Stomach (tissue), 9 donors: ENCODE results near the gene CADM2. TPM values are rescaled to one million over a fixed set of nuclear protein-coding genes. Genes with fewer than 3 reads are reported as not detected.

Source experiments
- DNase-seq, 2 donors: peaks; one replicate each; pipeline versions ENCODE4 v3.0.0 to v3.0.0-alpha.2; 2013 to 2019
- H3K27ac ChIP-seq, 5 donors: fragments of 200-600 bp in 4 of 5; sonication (generic) in 4 of 5; one replicate each; pipeline ENCODE4 v1.5.1; 2013 to 2019; ENCODE audit warnings: mild to moderate bottlenecking in 1 of 5, moderate library complexity in 1 of 5
- H3K27me3 ChIP-seq, 3 donors: fragments of 200-600 bp; sonication (generic); one replicate each; pipeline ENCODE4 v1.5.1; 2017 to 2019; ENCODE audit warnings: mixed run types in 1 of 3
- H3K36me3 ChIP-seq, 4 donors: fragments of 200-600 bp; sonication (generic); 1 replicate in 3 of 4; 2 replicates in 1 of 4; pipeline ENCODE4 v1.5.1; 2016 to 2019
- H3K4me1 ChIP-seq, 4 donors: fragments of 200-600 bp; sonication (generic); one replicate each; pipeline ENCODE4 v1.5.1; 2016 to 2019
- H3K4me3 ChIP-seq, 4 donors: fragments of 200-600 bp; sonication (generic) in 3 of 4; one replicate each; pipeline ENCODE4 v1.5.1; 2016 to 2019; ENCODE audit warnings: mild to moderate bottlenecking in 1 of 4
- H3K9me3 ChIP-seq, 4 donors: fragments of 200-600 bp; sonication (generic); one replicate each; pipeline ENCODE4 v1.5.1; 2016 to 2019
- EP300 ChIP-seq: sonication (generic); formaldehyde crosslinking; IDR thresholded peaks from one replicate; pipeline ENCODE4 v1.6.1; 2017; ENCODE audit warnings: antibody characterized with exemption
- POLR2A ChIP-seq, 4 donors: fragments of 450-650 bp; IDR thresholded peaks; one replicate each; pipeline ENCODE4 v1.6.1; 2016; ENCODE audit warnings: antibody characterized with exemption in 4 of 4, control low read depth in 2 of 4, mild to moderate bottlenecking in 1 of 4, moderate library complexity in 1 of 4
- POLR2AphosphoS5 ChIP-seq, 3 donors: sonication (generic); formaldehyde crosslinking; IDR thresholded peaks; one replicate each; pipeline ENCODE4 v1.6.1; 2016; ENCODE audit warnings: antibody characterized with exemption in 3 of 3
- WGBS, 5 donors: extraction: QIAGEN DNeasy Blood & Tissue Kit in 3 of 5; methylation state at CpG; one replicate each; pipeline versions ENCODE4 v1.1.5 to v1.1.7; 2013 to 2018; 5-methylcytosine and 5-hydroxymethylcytosine counted together
- intact Hi-C: fragments of 100-400 bp; cut with DNase I; formaldehyde crosslinking; loops from one replicate; pipeline ENCODE4 v1.15.1; 2023; ENCODE audit warnings: low total_unique reads
- polyA plus RNA-seq, 3 donors: library from polyadenylated mRNA; stranded (reverse); fragments of 200-250 nt; gene quantifications; one replicate each; pipeline ENCODE4 v1.2.3, GENCODE V29; 2013
- total RNA-seq, 5 donors: library from RNA; depleted of rRNA; stranded (reverse); fragments of >200 nt; gene quantifications; one replicate each; pipeline versions ENCODE4 v1.1.0 to v1.2.3, GENCODE V29; 2014 to 2016
- TF ChIP-seq, protein P1 (sequence below), 7 experiments: fragments of 450-650 bp in 4 of 7; fragments of 200-600 bp in 3 of 7; sonication (generic) in 3 of 7; IDR thresholded peaks; one replicate each; pipeline ENCODE4 v1.5.1; 2016 to 2019; ENCODE audit warnings: antibody characterized with exemption in 7 of 7, control low read depth in 2 of 7, mild to moderate bottlenecking in 1 of 7
- donor health status: healthy with polysubstance abuse.
- donor health status: Bipolar disorder and iron deficiency.
- donor health status: healthy.

The CADM2 gene
- total and polyA plus RNA-seq, 8 donors = 0.29 to 8.1 (median 2.0) TPM; not detected in 1

DNA sequence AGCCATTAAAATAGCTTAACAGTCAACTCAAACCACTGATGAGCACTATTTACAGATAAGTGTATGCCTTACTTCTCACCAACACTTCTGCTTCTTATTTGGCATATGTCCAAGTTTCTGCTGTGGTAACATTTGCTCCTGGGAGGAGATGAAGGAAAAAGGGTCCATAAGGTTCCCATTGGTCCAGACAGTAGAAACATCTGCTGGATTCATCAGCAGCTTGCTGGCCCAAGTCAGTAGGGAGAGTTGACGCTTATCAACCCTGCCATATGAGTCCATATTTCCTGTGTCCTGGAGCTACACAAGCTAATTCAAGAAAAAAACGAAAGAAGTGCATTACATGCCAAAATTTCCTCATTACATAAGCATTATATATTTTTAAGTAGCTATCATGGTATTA, 824.5 kb downstream of the CADM2 start:
- peak in 1 of 2 donors; percentile 22 for DNase-seq
- Histone ChIP-seq H3K4me1 (peaks cover 0 to 13% (median 5%) of the 10 kb centered on the region in 4 donors), H3K27me3 (no peaks in the 10 kb centered on the region), H3K36me3 (no peaks in the 10 kb centered on the region), H3K27ac (no peak overlapping the region), H3K9me3 (no peaks in the 10 kb centered on the region), H3K4me3 (no peak overlapping the region)
- whole genome bisulfite sequencing, 5 donors = 44 to 56% (median 50%) methylated on average over 2 of the region's 2 CpGs
- TF ChIP-seq, protein P1, sequence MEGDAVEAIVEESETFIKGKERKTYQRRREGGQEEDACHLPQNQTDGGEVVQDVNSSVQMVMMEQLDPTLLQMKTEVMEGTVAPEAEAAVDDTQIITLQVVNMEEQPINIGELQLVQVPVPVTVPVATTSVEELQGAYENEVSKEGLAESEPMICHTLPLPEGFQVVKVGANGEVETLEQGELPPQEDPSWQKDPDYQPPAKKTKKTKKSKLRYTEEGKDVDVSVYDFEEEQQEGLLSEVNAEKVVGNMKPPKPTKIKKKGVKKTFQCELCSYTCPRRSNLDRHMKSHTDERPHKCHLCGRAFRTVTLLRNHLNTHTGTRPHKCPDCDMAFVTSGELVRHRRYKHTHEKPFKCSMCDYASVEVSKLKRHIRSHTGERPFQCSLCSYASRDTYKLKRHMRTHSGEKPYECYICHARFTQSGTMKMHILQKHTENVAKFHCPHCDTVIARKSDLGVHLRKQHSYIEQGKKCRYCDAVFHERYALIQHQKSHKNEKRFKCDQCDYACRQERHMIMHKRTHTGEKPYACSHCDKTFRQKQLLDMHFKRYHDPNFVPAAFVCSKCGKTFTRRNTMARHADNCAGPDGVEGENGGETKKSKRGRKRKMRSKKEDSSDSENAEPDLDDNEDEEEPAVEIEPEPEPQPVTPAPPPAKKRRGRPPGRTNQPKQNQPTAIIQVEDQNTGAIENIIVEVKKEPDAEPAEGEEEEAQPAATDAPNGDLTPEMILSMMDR (IDR thresholded peaks at IDR 0.05) = no peak
- intact Hi-C loops = no loop called here

DNA sequence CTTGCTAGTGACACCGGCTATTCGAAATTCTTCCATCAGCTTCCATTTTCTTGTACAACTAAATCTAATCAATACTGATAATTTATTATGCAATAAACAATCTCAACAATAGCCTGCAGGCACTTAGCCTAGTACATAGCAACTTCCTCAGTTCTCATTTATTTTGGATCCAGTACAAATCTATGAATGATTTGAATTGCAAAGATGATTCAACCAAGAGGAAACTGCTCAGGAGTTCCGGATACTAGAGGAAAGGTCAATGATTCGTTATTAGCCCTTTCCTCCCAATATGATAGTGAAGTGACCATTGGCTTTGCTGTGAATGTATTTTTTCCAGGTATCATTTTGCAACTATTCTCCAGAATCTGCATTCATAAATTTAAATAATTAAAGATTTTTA, 827.0 kb downstream of the CADM2 start:
- H3K27ac ChIP-seq = no peak overlapping the region
- no peak for TF ChIP-seq EP300
- TF ChIP-seq POLR2AphosphoS5 (IDR thresholded peaks at IDR 0.05) = no peak
- TF ChIP-seq, protein P1 (IDR thresholded peaks at IDR 0.05) = no peak
- TF ChIP-seq POLR2A (IDR thresholded peaks at IDR 0.05) = no peak
- DNase-seq = no peak
- H3K9me3 ChIP-seq = no peaks in the 10 kb centered on the region
- H3K36me3 ChIP-seq = no peaks in the 10 kb centered on the region
- intact Hi-C loops = no loop called here
- WGBS, 5 donors = 39 to 69% (median 42%) methylated on average over 4 of the region's 4 CpGs
- H3K4me1 ChIP-seq = peaks cover 0 to 13% (median 5%) of the 10 kb centered on the region in 4 donors
- no peak overlapping the region for H3K4me3 ChIP-seq
- H3K27me3 ChIP-seq = no peaks in the 10 kb centered on the region

DNA sequence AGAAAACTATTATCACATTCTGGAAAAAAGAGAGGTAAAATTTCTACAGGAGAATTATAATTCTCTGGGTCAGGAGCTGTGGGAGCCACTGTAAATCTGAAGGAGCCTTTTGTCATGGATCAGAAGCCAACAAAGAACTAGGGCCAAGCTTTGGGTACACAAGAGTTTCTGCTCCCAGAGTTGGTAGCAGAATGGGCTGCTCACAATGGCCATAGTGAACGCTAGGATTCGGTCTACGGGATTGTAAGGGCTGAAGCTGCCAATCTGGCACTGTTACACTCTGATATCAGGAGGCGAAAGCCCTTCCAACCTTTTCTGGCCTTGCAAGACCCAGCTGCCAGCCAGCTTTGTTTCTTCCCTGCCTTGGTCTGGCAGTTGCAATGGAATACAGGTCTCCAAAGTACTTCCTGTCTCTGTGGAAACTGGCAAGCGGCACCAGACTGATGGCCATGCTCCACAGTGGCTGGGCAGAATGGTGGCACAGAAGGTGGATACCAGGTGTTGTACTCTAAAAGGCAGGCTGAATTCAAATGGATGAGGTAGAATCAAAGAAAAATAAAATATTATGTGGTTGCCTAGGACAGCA, 831.7 kb downstream of the CADM2 start:
- Histone ChIP-seq H3K36me3 (no peaks in the 10 kb centered on the region), H3K4me1 (peaks cover 0 to under 1% (median 0%) of the 10 kb centered on the region in 4 donors), H3K27ac (no peak overlapping the region), H3K9me3 (no peaks in the 10 kb centered on the region), H3K27me3 (no peaks in the 10 kb centered on the region), H3K4me3 (no peak overlapping the region)
- TF ChIP-seq EP300 (no peak), POLR2AphosphoS5 (IDR thresholded peaks at IDR 0.05) (no peak), POLR2A (IDR thresholded peaks at IDR 0.05) (no peak)
- TF ChIP-seq, protein P1 (IDR thresholded peaks at IDR 0.05) = no peak
- WGBS, 5 donors = 48 to 75% (median 58%) methylated on average over 5 of the region's 5 CpGs
- intact Hi-C loops = no loop called here
- DNase-seq = peak; percentile 5 to 64

DNA sequence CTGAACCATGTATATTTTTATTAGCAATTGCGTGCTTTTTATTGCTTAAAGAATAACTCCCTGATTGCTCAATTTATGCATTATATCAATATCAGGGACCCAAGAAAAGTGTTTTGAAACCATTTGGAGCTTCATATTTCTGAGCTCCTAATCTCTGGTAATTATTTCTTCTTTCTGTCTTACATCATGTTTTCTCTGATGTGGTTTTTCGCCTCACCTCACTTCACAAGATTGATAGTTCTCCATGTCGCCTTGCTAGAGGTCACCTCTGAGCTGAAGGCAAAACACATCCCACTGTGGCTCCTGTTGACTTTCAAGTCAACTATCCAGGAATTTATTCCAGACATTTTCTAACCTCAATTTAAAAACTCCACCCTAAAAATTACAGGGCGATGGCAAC, 837.4 kb downstream of the CADM2 start:
- H3K36me3 ChIP-seq = no peaks in the 10 kb centered on the region
- H3K9me3 ChIP-seq = peaks cover 0 to 4% (median 0%) of the 10 kb centered on the region in 4 donors
- H3K27me3 ChIP-seq = no peaks in the 10 kb centered on the region
- TF ChIP-seq POLR2A (IDR thresholded peaks at IDR 0.05) (no peak), EP300 (no peak), POLR2AphosphoS5 (IDR thresholded peaks at IDR 0.05) (no peak)
- TF ChIP-seq, protein P1 (IDR thresholded peaks at IDR 0.05) = no peak
- 60 to 72% (median 63%) methylated on average over 4 of the region's 4 CpGs for WGBS, 5 donors
- intact Hi-C loops = no loop called here
- no peaks in the 10 kb centered on the region for H3K4me1 ChIP-seq
- no peak overlapping the region for H3K4me3 ChIP-seq
- no peak for DNase-seq
- no peak overlapping the region for H3K27ac ChIP-seq
